ENCODE data around the gene CRBN.

Gene CRBN

DNA sequence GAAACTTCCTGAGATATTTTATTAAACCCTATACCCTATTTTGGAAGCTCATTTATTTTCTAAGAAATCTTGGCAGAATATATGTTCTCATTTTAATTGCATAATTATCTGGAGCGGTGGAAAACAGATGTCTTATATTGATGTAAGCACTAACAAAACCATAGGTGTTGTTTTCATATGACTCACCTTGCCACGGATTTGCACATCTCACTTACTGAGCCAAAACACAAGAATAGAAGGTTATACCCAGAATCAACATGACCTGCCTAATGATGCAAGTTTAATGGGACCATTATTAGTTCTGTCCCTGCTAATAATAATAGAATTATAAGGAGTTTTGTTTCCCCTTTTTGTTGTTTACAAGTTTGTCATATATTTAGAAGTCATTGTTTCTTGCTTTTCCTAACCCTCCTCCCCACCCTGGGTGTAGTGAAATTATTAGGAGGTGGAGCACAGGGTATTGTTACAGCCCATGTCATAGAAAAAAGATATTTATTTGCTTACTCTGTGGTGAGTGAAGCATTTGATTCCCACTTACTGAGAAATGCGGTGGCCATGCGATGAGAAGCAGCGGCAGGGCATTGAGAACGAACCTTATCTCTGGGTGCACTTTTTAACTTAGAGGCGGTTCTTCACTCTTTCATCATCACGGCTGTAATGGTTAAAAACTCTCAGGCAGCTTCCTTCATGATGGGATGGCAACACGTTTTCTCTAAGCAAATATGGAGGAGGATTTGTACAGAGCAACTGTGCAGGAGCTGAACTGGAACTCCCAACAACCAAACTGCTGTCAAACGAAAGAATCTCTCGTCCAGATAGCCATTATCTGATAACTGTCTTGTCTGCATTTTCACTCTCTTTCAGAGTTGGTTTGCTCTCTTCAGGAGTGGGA lies 69.8 kb downstream of the CRBN start:
- no peak for DNase-seq

GRCh38 chr3:3107858-3108257 lies 71.6 kb downstream of the CRBN start:
- no peak for DNase-seq

DNA sequence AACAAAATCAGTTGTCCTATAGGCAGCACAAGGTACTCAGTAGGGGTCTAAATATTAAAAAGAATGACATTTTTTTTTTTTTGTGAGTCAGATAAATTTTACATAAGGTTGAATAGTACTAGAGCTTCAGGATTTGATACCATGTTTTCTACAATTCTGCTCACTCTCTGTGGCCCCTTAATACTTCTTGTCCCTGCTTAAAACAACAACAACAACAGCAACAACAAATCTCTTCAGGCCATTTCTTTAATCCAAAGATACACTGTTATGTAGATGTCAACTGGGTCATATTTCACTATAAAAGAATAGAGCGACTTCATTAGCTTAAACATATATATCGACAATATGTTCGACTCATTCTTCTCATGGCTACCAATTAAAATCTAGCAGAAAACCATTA lies 72.3 kb downstream of the CRBN start:
- no peak for DNase-seq

- no peak for DNase-seq
Observed at GRCh38 chr3:3105815-3106214, 73.7 kb downstream of the CRBN start.

DNA sequence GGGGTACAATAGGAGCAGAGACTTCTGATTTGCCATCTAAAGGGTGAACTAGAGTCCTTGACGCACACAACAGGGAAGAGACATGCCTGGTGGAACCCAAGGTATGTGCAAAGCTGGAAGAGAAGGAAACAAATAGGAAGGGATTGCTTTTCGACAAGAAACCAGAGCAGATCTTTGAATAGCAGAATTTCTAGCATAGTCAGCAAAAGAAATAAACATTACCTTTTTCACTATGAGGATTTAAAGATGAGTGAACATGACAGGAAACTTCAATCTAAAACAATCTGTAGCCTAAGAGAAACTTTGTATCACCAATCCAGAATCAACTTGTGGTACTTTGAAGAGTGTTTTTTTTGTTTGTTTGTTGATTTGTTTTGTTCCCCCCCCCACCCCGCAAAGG lies 74.2 kb downstream of the CRBN start:
- DNase-seq, result no peak

GRCh38 chr3:3102751-3103150 lies 76.7 kb downstream of the CRBN start:
- no peak for DNase-seq

GRCh38 chr3:3101660-3102458 lies 77.6 kb downstream of the CRBN start:
- no peak for DNase-seq
